HFFc6 (cell line): ENCODE results near the gene MYO19. TPM values are rescaled to one million over a fixed set of nuclear protein-coding genes. Genes with fewer than 3 reads are reported as not detected.

ENCODE experiments used
- DNase-seq: peaks from one replicate; pipeline ENCODE4 v3.0.0-alpha.2; 2018
- H3K27ac Mint-ChIP-seq: 2 replicates; pipeline ENCODE4 v1.8.0; 2020; ENCODE audit warnings: mild to moderate bottlenecking, mixed read lengths
- H3K27me3 Mint-ChIP-seq: 2 replicates; pipeline ENCODE4 v1.8.0; 2021; ENCODE audit warnings: mild to moderate bottlenecking, moderate library complexity, mixed read lengths; ENCODE audit not compliant: insufficient read depth
- H3K36me3 Mint-ChIP-seq: 2 replicates; pipeline ENCODE4 v1.8.0; 2021; ENCODE audit warnings: low read depth, mixed read lengths
- H3K4me1 Mint-ChIP-seq: 2 replicates; pipeline ENCODE4 v1.8.0; 2020; ENCODE audit warnings: low read depth, mixed read lengths
- H3K4me3 Mint-ChIP-seq: 2 replicates; pipeline ENCODE4 v1.8.0; 2020; ENCODE audit warnings: mild to moderate bottlenecking, moderate library complexity, mixed read lengths
- H3K9me3 Mint-ChIP-seq: 2 replicates; pipeline ENCODE4 v1.8.0; 2020; ENCODE audit warnings: mild to moderate bottlenecking, mixed read lengths
- total RNA-seq, 6 experiments: library from RNA; stranded (reverse); fragmentation: NEBNext Ultra II Directional; extraction: Animal tissue kit (Norgen Biotek cat#: 25700); gene quantifications; 2 replicates in 1 of 6; 3 replicates in 5 of 6; pipeline ENCODE4 v1.2.3, GENCODE V29; 2021
- TF ChIP-seq, protein P1 (sequence below): fragments of 200-600 bp; sonication (generic); IDR thresholded peaks from 2 replicates; pipeline ENCODE4 v1.5.0; 2021; ENCODE audit warnings: antibody characterized with exemption, mild to moderate bottlenecking

MYO19 gene
- total RNA-seq, 6 experiments from 2014 or later, result 32.4 to 45.9 (median 38.4) TPM

DNA sequence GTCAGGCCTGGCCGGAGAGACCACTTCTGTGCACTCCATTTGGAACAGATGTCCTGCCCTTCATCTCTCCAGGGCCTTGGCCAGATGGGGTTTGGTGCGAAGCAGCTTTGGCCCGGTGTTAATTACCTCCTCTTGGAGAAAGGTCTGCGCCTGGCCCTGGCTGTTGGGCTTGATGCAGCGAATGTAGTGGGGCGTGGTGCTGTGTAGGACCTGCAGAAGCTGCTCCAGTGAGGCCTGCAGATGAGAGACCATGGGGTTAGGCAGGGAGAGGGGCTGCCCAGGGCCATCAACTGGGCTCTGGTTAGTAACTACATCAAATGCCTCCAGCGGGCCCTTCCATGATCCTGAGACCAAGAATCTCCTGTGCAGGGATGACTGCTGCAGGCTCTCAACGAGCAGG is 29.5 kb downstream of the MYO19 start:
- DNase-seq, result no peak
- Mint-ChIP-seq H3K4me3 (no peak overlapping the region), H3K9me3 (no peaks in the 10 kb centered on the region), H3K27me3 (no peaks in the 10 kb centered on the region; the same call in 1 of the 2 replicates), H3K4me1 (no peaks in the 10 kb centered on the region), H3K36me3 (peaks cover 19% of the 10 kb centered on the region), H3K27ac (no peak overlapping the region)
- TF ChIP-seq, protein P1, sequence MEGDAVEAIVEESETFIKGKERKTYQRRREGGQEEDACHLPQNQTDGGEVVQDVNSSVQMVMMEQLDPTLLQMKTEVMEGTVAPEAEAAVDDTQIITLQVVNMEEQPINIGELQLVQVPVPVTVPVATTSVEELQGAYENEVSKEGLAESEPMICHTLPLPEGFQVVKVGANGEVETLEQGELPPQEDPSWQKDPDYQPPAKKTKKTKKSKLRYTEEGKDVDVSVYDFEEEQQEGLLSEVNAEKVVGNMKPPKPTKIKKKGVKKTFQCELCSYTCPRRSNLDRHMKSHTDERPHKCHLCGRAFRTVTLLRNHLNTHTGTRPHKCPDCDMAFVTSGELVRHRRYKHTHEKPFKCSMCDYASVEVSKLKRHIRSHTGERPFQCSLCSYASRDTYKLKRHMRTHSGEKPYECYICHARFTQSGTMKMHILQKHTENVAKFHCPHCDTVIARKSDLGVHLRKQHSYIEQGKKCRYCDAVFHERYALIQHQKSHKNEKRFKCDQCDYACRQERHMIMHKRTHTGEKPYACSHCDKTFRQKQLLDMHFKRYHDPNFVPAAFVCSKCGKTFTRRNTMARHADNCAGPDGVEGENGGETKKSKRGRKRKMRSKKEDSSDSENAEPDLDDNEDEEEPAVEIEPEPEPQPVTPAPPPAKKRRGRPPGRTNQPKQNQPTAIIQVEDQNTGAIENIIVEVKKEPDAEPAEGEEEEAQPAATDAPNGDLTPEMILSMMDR, result no peak

DNA sequence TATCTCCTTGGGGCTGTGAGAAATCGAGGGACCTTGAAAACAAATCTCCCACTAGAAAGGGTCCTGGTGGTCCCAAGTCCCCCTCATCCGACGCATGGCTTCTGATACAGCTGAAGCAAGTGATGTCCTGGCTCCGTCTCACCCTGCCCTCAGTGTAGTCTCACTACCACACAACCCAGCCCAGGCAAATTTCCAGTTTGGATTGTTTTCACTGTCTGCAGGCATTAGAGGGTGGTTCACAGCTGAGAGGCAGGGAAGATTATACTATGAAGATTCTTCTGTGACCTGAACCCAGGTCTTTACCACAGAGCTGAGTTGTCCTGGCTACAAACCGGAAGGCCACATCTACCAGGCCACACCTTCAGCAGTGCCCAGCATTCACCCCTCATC is 30.5 kb downstream of the MYO19 start:
- Mint-ChIP-seq H3K27ac (no peak overlapping the region), H3K36me3 (peaks cover 16% of the 10 kb centered on the region), H3K4me1 (no peaks in the 10 kb centered on the region), H3K4me3 (no peak overlapping the region), H3K9me3 (no peaks in the 10 kb centered on the region), H3K27me3 (no peaks in the 10 kb centered on the region; the same call in 1 of the 2 replicates)
- TF ChIP-seq, protein P1, result no peak
- DNase-seq, result no peak

DNA sequence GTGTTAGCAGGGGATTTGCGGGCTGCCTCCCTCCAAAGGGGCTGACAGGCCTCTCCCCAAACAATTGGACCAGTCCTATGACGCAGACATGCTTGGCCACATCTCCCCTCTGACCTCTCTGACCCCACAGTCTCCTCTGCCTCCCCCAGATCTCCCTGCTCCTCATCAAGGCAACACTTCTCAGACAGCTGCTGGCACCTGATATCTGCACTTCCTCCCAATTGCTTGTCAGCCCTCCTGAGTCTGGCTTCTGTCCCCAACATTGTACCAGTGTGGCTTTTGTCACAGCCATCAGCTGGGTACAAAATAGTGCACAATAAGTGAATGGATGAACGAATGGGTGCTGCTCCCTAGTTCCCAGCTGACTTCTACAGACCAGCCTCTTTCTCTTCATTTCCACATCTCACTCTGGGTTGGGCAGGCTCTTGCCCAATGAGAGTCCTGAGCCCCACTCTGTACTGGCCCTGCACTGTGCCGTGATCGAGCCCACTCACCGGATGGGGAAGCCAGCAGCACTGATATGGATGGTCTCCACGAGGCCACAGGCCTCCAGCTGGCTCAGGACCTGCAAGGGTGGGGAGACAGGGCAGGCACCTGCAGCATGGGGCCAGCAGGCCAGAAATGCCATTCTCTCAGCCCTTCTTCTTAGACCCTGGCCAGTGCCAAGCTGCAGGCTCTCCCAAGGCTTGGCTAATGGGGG is 31.1 kb downstream of the MYO19 start:
- H3K36me3 Mint-ChIP-seq, result peaks cover 16% of the 10 kb centered on the region
- no peaks in the 10 kb centered on the region for H3K9me3 Mint-ChIP-seq
- no peak for DNase-seq
- H3K27ac Mint-ChIP-seq, result no peak overlapping the region
- H3K27me3 Mint-ChIP-seq, result no peaks in the 10 kb centered on the region; the same call in 1 of the 2 replicates
- H3K4me3 Mint-ChIP-seq, result no peak overlapping the region
- TF ChIP-seq, protein P1, result no peak
- H3K4me1 Mint-ChIP-seq, result no peaks in the 10 kb centered on the region

DNA sequence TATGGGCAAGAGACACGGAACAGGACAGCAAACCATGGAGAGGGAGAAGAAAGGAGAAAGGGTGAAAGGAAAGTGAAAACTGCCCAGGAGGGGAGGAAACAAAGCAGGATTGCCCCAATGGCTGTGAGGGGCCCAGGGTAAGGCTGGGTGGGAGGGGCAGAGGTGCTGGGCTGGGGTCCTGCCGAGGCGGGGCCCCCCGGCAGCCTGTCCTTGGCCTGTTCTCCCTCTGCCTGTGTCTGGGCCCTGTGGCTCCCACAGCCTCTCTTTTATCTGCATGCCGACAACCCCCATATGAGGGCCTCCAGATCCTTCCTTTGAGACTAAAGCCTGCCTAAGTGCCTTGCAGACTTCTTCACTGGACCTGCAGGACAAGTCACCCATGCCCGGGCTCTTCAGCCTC is 32.7 kb downstream of the MYO19 start:
- TF ChIP-seq, protein P1, result no peak
- peaks cover 16% of the 10 kb centered on the region for H3K36me3 Mint-ChIP-seq

DNA sequence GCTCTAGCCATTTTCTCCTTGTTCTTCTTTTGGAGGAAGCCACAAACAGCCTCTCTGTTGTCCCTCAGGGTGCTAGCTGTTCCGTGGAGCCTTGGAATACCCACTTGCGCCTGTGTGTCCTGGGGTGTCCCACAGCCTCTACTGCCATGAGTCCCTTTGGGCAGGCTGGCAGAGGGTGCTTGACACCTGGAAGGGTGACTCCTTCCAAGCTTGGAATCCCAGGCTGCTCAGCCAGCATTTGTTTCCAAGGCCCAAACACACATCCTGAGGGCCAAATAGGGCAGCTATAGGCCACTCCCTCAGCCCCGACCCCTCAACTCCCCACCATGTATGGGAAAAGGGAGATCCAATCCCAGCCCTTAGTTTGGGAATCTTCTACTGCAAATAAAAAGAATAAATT is 33.3 kb downstream of the MYO19 start:
- Mint-ChIP-seq H3K4me1 (peaks cover 6% of the 10 kb centered on the region), H3K4me3 (no peak overlapping the region), H3K9me3 (no peaks in the 10 kb centered on the region), H3K36me3 (peaks cover 16% of the 10 kb centered on the region), H3K27ac (no peak overlapping the region), H3K27me3 (no peaks in the 10 kb centered on the region; the same call in 1 of the 2 replicates)
- TF ChIP-seq, protein P1, result no peak
- no peak for DNase-seq

More for the DNA sequence above, 32.7 kb downstream of the MYO19 start:
- DNase-seq, result no peak
- Mint-ChIP-seq H3K27ac (no peak overlapping the region), H3K27me3 (no peaks in the 10 kb centered on the region; the same call in 1 of the 2 replicates), H3K4me1 (no peaks in the 10 kb centered on the region), H3K9me3 (no peaks in the 10 kb centered on the region), H3K4me3 (no peak overlapping the region)
